OCI-LY1 (cell line): Measurements from ENCODE around the gene OSMR.

Source experiments
- CTCF ChIP-seq: fragments of 200-600 bp; sonication (generic), shearing (Covaris generic); IDR thresholded peaks from 2 replicates; pipeline ENCODE4 v1.5.1; 2017; ENCODE audit warnings: mild to moderate bottlenecking, antibody characterized with exemption, low read length, moderate library complexity, mixed read lengths
- EZH2 ChIP-seq: fragments of 200-600 bp; sonication (generic), shearing (Covaris generic); IDR thresholded peaks from 2 replicates; pipeline ENCODE4 v1.8.0; 2017; ENCODE audit warnings: borderline replicate concordance, mixed run types, mild to moderate bottlenecking, antibody characterized with exemption, low read length, moderate library complexity, mixed read lengths

- no peak for TF ChIP-seq EZH2
- no peak for TF ChIP-seq CTCF
These were observed 2.8 kb downstream of the OSMR start for GRCh38 chr5:38848637-38849036.
